Keratinocyte (primary cell): ENCODE measurements around the gene PGLYRP1. TPM values are rescaled to one million over a fixed set of nuclear protein-coding genes. Genes with fewer than 3 reads are reported as not detected.

Source experiments
- DNase-seq: peaks from one replicate; pipeline ENCODE4 v3.0.0-alpha.2; 2011; ENCODE audit warnings: low read depth, missing footprints, low spot score
- FAIRE-seq: peaks from 2 replicates; lab custom pipeline; 2011; peaks lifted over from hg19 to GRCh38; lab: Jason Lieb, UNC
- H2AFZ ChIP-seq: 2 replicates; pipeline ENCODE4 v1.6.0; 2012; ENCODE audit warnings: low read length, control low read depth, inconsistent platforms; ENCODE audit not compliant: control insufficient read depth
- H3K27ac ChIP-seq: 2 replicates; pipeline ENCODE4 v1.5.1; 2011; ENCODE audit warnings: low read length; ENCODE audit not compliant: control insufficient read depth, insufficient read depth
- H3K27me3 ChIP-seq: 3 replicates; pipeline ENCODE4 v1.6.0; 2011; ENCODE audit warnings: low read length; ENCODE audit not compliant: control insufficient read depth, insufficient read depth; ENCODE audit errors: extremely low read depth
- H3K36me3 ChIP-seq, 2 experiments: 2 replicates in 1 of 2; 3 replicates in 1 of 2; pipeline ENCODE4 v1.5.1; 2011; ENCODE audit warnings: low read length in 2 of 2, mild to moderate bottlenecking in 1 of 2; ENCODE audit not compliant: control insufficient read depth in 2 of 2, insufficient read depth in 2 of 2; ENCODE audit errors: extremely low read depth in 1 of 2
- H3K4me1 ChIP-seq: 3 replicates; pipeline ENCODE4 v1.5.1; 2011; ENCODE audit warnings: low read length; ENCODE audit not compliant: control insufficient read depth, insufficient read depth; ENCODE audit errors: extremely low read depth
- H3K4me2 ChIP-seq: 3 replicates; pipeline ENCODE4 v1.6.0; 2011; ENCODE audit warnings: low read depth, low read length; ENCODE audit not compliant: control insufficient read depth, insufficient read depth; ENCODE audit errors: extremely low read depth
- H3K4me3 ChIP-seq, 3 experiments: fragments of 200-600 bp in 1 of 3; sonication (generic) in 1 of 3; 2 replicates in 2 of 3; 3 replicates in 1 of 3; pipeline ENCODE4 v1.5.1; 2011 to 2016; ENCODE audit warnings: low read length in 3 of 3, mild to moderate bottlenecking in 3 of 3, control low read depth in 2 of 3, inconsistent platforms in 1 of 3, low read depth in 1 of 3, mixed read lengths in 1 of 3, mixed run types in 1 of 3, moderate library complexity in 1 of 3; ENCODE audit not compliant: control insufficient read depth in 2 of 3, insufficient read depth in 2 of 3; ENCODE audit errors: extremely low read depth in 1 of 3
- H3K79me2 ChIP-seq: 2 replicates; pipeline ENCODE4 v1.6.0; 2012; ENCODE audit warnings: low read length; ENCODE audit not compliant: control insufficient read depth, insufficient read depth
- H3K9ac ChIP-seq: 3 replicates; pipeline ENCODE4 v1.6.0; 2011; ENCODE audit warnings: low read length; ENCODE audit not compliant: control insufficient read depth, insufficient read depth; ENCODE audit errors: extremely low read depth
- H3K9me1 ChIP-seq: 3 replicates; pipeline ENCODE4 v1.6.0; 2011; ENCODE audit warnings: low read length; ENCODE audit not compliant: control insufficient read depth, insufficient read depth; ENCODE audit errors: extremely low read depth
- H3K9me3 ChIP-seq: 2 replicates; pipeline ENCODE4 v1.5.1; 2012; ENCODE audit warnings: low read depth, low read length; ENCODE audit not compliant: control insufficient read depth
- H4K20me1 ChIP-seq: 3 replicates; pipeline ENCODE4 v1.6.0; 2011; ENCODE audit warnings: low read length; ENCODE audit not compliant: control insufficient read depth, insufficient read depth; ENCODE audit errors: extremely low read depth
- EZH2 ChIP-seq: IDR thresholded peaks from one replicate; pipeline ENCODE4 v1.6.1; 2012; ENCODE audit warnings: inconsistent platforms, mild to moderate bottlenecking, low read length, moderate library complexity
- dilution Hi-C: fragments of 300-500 bp; cut with MboI; formaldehyde crosslinking; loops from one replicate; pipeline ENCODE4 v1.7.0; 2020; ENCODE audit warnings: low sequenced_read_pairs; ENCODE audit not compliant: extremely low pct_ligation_motif_present
- polyA plus RNA-seq, 5 experiments: library from polyadenylated mRNA; depleted of rRNA in 3 of 5; stranded (reverse) in 3 of 5; stranded (forward) in 1 of 5; unstranded in 1 of 5; fragments of >200 nt; gene quantifications; 1 replicate in 1 of 5; 2 replicates in 3 of 5; 3 replicates in 1 of 5; pipeline versions ENCODE4 v1.2.1 to v1.2.3, GENCODE V29; 2011 to 2012; ENCODE audit warnings: missing spikeins in 2 of 5, low read depth in 1 of 5, low replicate concordance in 1 of 5
- TF ChIP-seq, protein P1 (sequence below), 3 experiments: IDR thresholded peaks in 1 of 3; conservative IDR thresholded peaks in 1 of 3; optimal IDR thresholded peaks in 1 of 3; 2 replicates in 2 of 3; 3 replicates in 1 of 3; pipeline versions ENCODE3 to v1.5.1; 2011; ENCODE audit warnings: low read length in 3 of 3, mild to moderate bottlenecking in 3 of 3, moderate library complexity in 2 of 3, control low read depth in 1 of 3, inconsistent platforms in 1 of 3; ENCODE audit not compliant: insufficient read depth in 2 of 3; ENCODE audit errors: extremely low read depth in 1 of 3

The PGLYRP1 gene
- polyA plus RNA-seq, 1 donor (not counting 4 experiments of a cell fraction or from before 2014, with no cell fraction given), result not detected

DNA sequence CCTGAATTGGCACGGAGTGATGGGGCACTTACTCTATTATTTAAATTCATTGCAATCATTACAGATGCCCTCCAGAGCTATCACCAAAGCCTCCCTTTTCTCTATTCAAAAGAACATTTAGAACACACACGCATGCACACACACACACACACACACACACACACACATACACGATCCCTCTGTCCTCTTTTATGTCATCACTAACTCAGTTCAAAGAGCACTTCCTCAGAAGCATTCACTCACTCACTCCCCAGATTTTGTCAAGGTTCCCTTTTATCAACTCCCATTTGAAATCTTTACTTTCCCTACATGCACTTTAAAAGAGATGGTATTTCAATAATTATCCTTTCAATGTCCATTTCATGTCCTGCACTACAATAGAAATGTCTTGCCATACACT lies 40.3 kb upstream of the PGLYRP1 start:
- no peak for FAIRE-seq
- Histone ChIP-seq H3K9me1 (no peaks in the 10 kb centered on the region), H3K4me1 (peaks cover 25% of the 10 kb centered on the region), H2AFZ (no peak overlapping the region), H3K36me3 (no peaks in the 10 kb centered on the region), H3K79me2 (no peaks in the 10 kb centered on the region), H3K4me2 (no peak overlapping the region), H4K20me1 (no peaks in the 10 kb centered on the region), H3K9me3 (peaks cover 2% of the 10 kb centered on the region), H3K27me3 (peaks cover 6% of the 10 kb centered on the region), H3K9ac (no peak overlapping the region), H3K27ac (no peak overlapping the region), H3K4me3 (no peak overlapping the region)
- no peak for DNase-seq
- TF ChIP-seq, protein P1, sequence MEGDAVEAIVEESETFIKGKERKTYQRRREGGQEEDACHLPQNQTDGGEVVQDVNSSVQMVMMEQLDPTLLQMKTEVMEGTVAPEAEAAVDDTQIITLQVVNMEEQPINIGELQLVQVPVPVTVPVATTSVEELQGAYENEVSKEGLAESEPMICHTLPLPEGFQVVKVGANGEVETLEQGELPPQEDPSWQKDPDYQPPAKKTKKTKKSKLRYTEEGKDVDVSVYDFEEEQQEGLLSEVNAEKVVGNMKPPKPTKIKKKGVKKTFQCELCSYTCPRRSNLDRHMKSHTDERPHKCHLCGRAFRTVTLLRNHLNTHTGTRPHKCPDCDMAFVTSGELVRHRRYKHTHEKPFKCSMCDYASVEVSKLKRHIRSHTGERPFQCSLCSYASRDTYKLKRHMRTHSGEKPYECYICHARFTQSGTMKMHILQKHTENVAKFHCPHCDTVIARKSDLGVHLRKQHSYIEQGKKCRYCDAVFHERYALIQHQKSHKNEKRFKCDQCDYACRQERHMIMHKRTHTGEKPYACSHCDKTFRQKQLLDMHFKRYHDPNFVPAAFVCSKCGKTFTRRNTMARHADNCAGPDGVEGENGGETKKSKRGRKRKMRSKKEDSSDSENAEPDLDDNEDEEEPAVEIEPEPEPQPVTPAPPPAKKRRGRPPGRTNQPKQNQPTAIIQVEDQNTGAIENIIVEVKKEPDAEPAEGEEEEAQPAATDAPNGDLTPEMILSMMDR (optimal IDR thresholded peaks at IDR 0.05 in 1 of 3, IDR thresholded peaks at IDR 0.05 in 1 of 3, conservative IDR thresholded peaks at IDR 0.05 in 1 of 3; ENCODE audit: extremely low read depth in 1 of 3, insufficient read depth in 2 of 3, low read length in 3 of 3), result no peak
- TF ChIP-seq EZH2, result no peak
- dilution Hi-C loops, result no loop called here

DNA sequence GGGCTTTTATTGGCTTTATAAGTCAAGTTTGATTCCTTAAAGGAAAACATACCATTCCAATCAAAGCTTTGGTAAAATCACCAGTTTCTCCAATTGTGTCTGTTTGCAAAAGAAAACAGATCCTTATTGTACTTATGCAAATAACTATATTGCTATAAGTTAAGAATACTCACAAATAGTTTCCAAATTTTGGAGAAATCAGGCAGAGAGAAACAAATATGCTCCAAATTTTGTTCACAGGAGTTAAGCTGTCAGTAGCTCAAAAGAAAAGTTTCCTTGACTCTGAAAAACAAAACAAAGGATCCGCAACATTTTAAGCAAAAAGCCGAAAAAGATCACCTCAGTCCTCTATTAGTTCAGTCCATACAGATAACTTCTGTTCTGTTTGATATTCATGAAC lies 37.2 kb upstream of the PGLYRP1 start:
- FAIRE-seq (no peak), DNase-seq (no peak)
- no peaks in the 10 kb centered on the region for H4K20me1 ChIP-seq
- no peak overlapping the region for H3K4me2 ChIP-seq
- peaks cover 2% of the 10 kb centered on the region for H3K9me3 ChIP-seq
- TF ChIP-seq, protein P1 (optimal IDR thresholded peaks at IDR 0.05 in 1 of 3, IDR thresholded peaks at IDR 0.05 in 1 of 3, conservative IDR thresholded peaks at IDR 0.05 in 1 of 3; ENCODE audit: extremely low read depth in 1 of 3, insufficient read depth in 2 of 3, low read length in 3 of 3), result no peak
- TF ChIP-seq EZH2, result no peak
- peaks cover 13% of the 10 kb centered on the region for H3K4me1 ChIP-seq
- dilution Hi-C loops, result no loop called here
- H3K79me2 ChIP-seq, result no peaks in the 10 kb centered on the region
- H3K36me3 ChIP-seq, result no peaks in the 10 kb centered on the region
- no peaks in the 10 kb centered on the region for H3K9me1 ChIP-seq
- H3K27ac ChIP-seq, result no peak overlapping the region
- H3K9ac ChIP-seq, result no peak overlapping the region
- no peaks in the 10 kb centered on the region for H3K27me3 ChIP-seq
- H2AFZ ChIP-seq, result no peak overlapping the region
- no peak overlapping the region for H3K4me3 ChIP-seq
